Stimulated activated CD4-positive, alpha-beta T cell treated with anti-CD3 and anti-CD28 coated beads, Interleukin-2, amount 100 ng/mL, for 4 hours (primary cell): ENCODE data around the gene PID1.

Source experiments
- DNase-seq: peaks from one replicate; pipeline ENCODE4 v3.0.0-alpha.2; 2020; ENCODE audit warnings: low read depth

The PID1 gene

GRCh38 chr2:229009816-229010215 is 261.3 kb downstream of the PID1 start:
- DNase-seq = no peak

DNA sequence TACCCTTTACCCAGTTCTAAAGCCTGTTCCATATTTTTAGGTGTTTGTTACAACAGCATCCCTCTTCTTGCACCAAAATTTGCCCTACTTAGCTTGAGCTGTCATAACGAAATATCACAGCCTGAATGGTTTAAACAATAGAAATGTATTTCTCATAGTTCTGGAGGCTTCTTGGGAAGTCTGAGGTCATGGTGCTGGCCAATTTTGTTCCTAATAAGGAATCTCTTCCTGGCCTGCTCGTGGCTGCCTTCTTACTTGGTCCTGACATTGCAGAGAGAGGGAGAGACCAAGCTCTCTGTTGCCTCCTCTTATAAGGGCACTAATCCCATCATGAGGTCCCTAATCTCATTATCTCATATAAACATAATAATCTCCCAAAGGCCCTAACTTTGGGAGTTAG is 267.8 kb downstream of the PID1 start:
- no peak for DNase-seq

- DNase-seq = no peak
Measured at GRCh38 chr2:229001196-229001595, 269.9 kb downstream of the PID1 start.

DNA sequence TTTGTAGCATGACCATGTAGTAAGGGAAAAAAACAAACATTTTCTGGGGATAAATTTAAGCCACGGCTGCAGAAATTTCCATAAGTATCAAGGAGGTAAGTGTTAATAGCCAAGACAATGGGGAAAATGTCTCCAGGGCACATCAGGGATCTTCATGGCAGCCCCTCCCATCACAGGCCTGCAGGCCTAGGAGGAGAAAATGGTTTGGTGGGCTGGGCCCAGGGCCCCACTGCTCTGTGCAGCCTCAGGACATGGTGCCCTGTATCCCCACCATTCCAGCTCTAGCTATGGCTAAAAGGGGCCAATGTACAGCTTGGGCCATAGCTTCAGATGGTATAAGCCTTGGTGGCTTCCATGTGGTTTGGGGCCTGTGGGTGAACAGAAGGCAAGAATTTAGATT is 271.8 kb downstream of the PID1 start:
- no peak for DNase-seq

- DNase-seq = no peak
Measured at GRCh38 chr2:228988786-228989185, 282.3 kb downstream of the PID1 start.

DNA sequence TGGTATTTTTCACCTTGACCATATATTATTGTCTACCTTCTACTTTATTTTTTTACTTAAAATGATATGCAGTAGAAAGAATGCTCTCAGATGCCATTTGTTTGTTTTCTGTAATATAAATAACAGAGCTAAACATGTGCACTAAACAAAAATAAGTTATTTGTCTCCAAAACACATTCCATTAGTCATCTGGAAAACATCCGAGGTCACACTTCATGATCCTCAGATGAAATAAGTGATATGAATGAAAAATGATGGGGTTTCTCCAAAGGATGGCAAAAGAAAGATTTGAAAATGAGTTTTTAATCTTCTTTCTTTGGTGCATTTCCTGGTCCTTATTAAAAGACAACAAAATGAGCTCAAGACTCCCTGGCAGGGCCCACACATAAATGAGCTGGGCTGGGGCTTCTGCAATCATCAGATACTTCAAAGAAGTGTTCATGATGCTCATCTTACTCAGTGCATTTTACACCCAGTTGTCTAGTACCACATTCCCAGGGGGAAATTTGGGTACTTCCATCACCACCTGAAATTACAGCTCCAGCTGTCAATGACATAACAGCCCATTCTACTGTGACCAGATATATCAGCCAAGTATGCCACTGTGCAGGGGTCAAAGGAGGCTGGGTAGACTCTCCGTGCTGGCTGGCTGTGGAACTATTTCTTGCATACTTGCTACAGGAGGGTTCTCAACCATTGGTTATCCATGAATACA is 283.5 kb downstream of the PID1 start:
- DNase-seq = no peak

GRCh38 chr2:228986961-228987360 is 284.1 kb downstream of the PID1 start:
- no peak for DNase-seq

DNA sequence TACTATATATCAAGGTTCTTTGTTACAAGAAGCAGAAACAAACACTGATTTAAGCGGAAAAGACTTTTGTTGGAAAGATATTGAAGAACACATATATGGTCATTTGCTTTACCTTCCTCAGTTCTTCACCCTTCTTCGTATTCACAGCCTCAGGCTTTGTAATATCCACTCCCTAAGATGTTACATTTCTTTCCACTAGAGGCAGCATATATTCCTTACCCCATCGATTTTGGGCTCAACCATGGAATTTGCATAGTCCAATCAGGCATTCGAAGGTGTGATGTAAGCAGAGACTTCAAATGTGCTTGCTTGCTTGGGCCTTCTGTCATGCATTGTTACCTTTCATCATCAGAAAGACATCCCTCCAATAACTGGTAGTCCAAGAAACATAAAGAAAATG is 287.4 kb downstream of the PID1 start:
- DNase-seq = no peak

GRCh38 chr2:228974169-228974568 is 296.9 kb downstream of the PID1 start:
- DNase-seq = no peak
